Neural crest cell (in vitro differentiated cells): Measurements from ENCODE around the gene ACTL8. TPM values are rescaled to one million over a fixed set of nuclear protein-coding genes. Genes with fewer than 3 reads are reported as not detected.

Experiments
- DNase-seq: peaks from one replicate; pipeline ENCODE4 v3.0.0; 2021; ENCODE audit warnings: low read depth, mixed read lengths, low spot score
- H3K27ac Mint-ChIP-seq: one replicate; pipeline ENCODE4 v1.8.0; 2021; ENCODE audit warnings: mild to moderate bottlenecking, mixed read lengths; ENCODE audit not compliant: unreplicated experiment
- H3K27me3 Mint-ChIP-seq: 2 replicates; pipeline ENCODE4 v1.8.0; 2021; ENCODE audit warnings: low read depth, mild to moderate bottlenecking, mixed read lengths
- H3K36me3 Mint-ChIP-seq: 2 replicates; pipeline ENCODE4 v1.8.0; 2021; ENCODE audit warnings: low read depth, mild to moderate bottlenecking, mixed read lengths
- H3K4me1 Mint-ChIP-seq: 2 replicates; pipeline ENCODE4 v1.8.0; 2021; ENCODE audit warnings: mixed read lengths
- H3K4me3 Mint-ChIP-seq: one replicate; pipeline ENCODE4 v1.8.0; 2021; ENCODE audit warnings: mild to moderate bottlenecking, mixed read lengths
- H3K9me3 Mint-ChIP-seq: 2 replicates; pipeline ENCODE4 v1.8.0; 2021; ENCODE audit warnings: mixed read lengths
- total RNA-seq: library from RNA; stranded (reverse); gene quantifications from 2 replicates; pipeline ENCODE4 v1.2.1, GENCODE V29; 2021
- TF ChIP-seq, protein P1 (sequence below): fragments of 200-600 bp; sonication (generic); conservative IDR thresholded peaks from 2 replicates; pipeline ENCODE4 v1.5.0; 2021; ENCODE audit warnings: antibody characterized with exemption, mild to moderate bottlenecking

ACTL8 gene
- total RNA-seq, 1 donor from 2014 or later = not detected

DNA sequence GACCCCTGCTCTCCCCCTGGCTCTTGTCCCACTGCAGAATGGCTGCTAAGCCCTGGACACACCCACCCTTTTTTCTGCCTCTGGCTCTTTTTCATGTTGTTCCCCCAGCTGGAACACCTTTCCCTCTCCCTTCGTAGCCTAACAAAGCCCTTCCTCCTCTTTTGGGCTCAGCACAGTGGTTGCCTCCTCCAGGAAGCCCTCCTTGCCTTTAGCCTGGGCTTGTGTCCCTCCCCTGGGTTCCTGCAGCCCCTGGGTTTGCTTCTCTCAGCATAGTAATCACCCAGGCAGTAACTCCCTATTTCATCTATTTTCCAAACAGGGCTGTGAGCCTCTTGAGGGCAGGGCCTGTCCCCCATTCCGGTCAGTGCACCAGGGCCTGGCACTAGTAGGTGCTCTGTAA lies 19.8 kb upstream of the ACTL8 start:
- H3K36me3 Mint-ChIP-seq = no peaks in the 10 kb centered on the region
- TF ChIP-seq, protein P1, sequence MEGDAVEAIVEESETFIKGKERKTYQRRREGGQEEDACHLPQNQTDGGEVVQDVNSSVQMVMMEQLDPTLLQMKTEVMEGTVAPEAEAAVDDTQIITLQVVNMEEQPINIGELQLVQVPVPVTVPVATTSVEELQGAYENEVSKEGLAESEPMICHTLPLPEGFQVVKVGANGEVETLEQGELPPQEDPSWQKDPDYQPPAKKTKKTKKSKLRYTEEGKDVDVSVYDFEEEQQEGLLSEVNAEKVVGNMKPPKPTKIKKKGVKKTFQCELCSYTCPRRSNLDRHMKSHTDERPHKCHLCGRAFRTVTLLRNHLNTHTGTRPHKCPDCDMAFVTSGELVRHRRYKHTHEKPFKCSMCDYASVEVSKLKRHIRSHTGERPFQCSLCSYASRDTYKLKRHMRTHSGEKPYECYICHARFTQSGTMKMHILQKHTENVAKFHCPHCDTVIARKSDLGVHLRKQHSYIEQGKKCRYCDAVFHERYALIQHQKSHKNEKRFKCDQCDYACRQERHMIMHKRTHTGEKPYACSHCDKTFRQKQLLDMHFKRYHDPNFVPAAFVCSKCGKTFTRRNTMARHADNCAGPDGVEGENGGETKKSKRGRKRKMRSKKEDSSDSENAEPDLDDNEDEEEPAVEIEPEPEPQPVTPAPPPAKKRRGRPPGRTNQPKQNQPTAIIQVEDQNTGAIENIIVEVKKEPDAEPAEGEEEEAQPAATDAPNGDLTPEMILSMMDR = no peak
- peaks cover under 1% of the 10 kb centered on the region for H3K27me3 Mint-ChIP-seq
- H3K27ac Mint-ChIP-seq = no peak overlapping the region
- H3K4me3 Mint-ChIP-seq = no peak overlapping the region
- no peak for DNase-seq
- H3K9me3 Mint-ChIP-seq = no peaks in the 10 kb centered on the region
- H3K4me1 Mint-ChIP-seq = no peaks in the 10 kb centered on the region

DNA sequence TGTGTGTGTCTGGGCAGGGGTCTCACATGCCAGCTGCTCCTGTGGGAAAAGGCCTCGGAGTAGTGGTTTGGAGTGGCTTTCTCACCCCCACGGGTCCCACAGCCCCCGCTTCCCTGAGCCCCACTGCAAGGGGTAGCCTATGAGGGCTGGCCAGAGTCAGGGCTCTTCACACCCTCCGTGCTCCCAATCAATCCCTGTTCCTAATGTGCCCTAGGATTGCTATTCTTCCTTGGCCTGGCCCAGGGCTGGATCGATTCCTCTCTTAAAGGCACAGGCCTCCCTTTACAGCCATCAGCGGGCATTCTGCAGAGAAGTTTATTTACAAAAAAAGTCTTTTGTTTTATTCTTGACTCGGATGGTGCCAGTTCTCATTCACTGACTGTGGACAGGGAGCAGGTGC lies 19.3 kb upstream of the ACTL8 start:
- H3K27me3 Mint-ChIP-seq = peaks cover 4% of the 10 kb centered on the region
- no peaks in the 10 kb centered on the region for H3K36me3 Mint-ChIP-seq
- no peaks in the 10 kb centered on the region for H3K9me3 Mint-ChIP-seq
- DNase-seq = no peak
- peak overlapping the region; percentile 35 for H3K27ac Mint-ChIP-seq
- no peaks in the 10 kb centered on the region for H3K4me1 Mint-ChIP-seq
- TF ChIP-seq, protein P1 = no peak
- no peak overlapping the region for H3K4me3 Mint-ChIP-seq

DNA sequence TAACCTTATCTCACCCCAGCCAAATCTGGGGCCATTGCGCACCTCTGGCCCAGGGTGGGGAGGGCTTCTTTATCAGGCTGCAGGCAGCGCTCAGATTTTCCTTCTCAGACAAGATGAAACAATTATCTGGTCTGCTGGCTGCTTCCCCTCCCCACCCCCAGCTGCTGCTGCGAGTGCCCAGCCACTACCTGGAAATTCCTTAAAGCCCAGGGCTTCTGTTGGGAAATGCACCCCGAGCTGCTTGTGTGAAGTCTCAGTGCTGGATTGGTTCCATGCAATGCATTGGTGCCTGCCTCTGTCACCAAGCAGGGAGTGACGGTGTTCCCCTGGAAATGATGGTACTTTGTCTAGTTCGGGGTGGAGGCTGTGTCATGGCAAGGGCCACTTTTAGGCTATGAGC lies 18.5 kb upstream of the ACTL8 start:
- no peaks in the 10 kb centered on the region for H3K9me3 Mint-ChIP-seq
- H3K27ac Mint-ChIP-seq = no peak overlapping the region
- H3K4me1 Mint-ChIP-seq = no peaks in the 10 kb centered on the region
- TF ChIP-seq, protein P1 = no peak
- H3K27me3 Mint-ChIP-seq = peaks cover 4% of the 10 kb centered on the region
- DNase-seq = no peak
- H3K36me3 Mint-ChIP-seq = no peaks in the 10 kb centered on the region
- no peak overlapping the region for H3K4me3 Mint-ChIP-seq

DNA sequence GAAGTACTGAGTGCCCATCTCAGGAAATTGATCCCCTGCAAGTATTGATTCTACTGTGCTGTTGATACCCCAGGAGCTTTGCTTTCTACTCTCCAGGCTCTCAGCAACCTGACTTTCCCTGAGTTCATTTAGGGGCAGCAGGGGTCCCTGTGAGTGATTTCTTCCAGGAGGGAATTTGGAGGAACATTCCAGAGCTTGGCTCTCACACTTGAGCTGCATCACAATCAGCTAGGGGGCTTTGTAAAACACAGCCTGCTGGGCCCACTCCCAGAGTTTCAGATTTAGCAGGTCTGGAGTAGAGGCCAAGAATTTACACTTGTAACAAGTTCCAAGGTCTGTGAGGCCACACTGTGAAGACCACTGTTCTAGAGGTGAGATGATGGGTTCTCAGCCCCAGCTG lies 16.1 kb upstream of the ACTL8 start:
- H3K27ac Mint-ChIP-seq = no peak overlapping the region
- no peaks in the 10 kb centered on the region for H3K36me3 Mint-ChIP-seq
- TF ChIP-seq, protein P1 = no peak
- peaks cover 12% of the 10 kb centered on the region for H3K27me3 Mint-ChIP-seq
- H3K9me3 Mint-ChIP-seq = no peaks in the 10 kb centered on the region
- no peaks in the 10 kb centered on the region for H3K4me1 Mint-ChIP-seq
- H3K4me3 Mint-ChIP-seq = no peak overlapping the region
- DNase-seq = no peak

DNA sequence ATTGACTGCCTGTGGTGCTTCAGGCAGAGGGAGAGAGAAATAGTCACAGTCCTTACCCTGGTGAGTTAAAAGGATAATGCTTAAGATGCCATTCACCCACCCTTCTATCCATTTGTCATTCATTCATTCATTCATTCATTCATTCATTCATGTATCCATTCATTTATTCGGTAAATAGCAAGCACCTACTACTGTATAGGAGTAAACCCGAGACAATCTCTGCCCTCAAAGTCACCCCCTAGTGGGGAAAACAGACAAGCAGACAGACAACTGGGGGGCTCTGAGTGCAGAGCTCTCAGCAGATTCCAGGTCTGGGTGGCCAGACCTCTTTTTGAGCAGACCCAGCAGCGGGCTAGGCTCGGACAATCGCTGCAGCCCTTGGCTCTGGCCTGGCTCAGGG lies 14.1 kb upstream of the ACTL8 start:
- H3K36me3 Mint-ChIP-seq = no peaks in the 10 kb centered on the region
- TF ChIP-seq, protein P1 = no peak
- peaks cover 12% of the 10 kb centered on the region for H3K27me3 Mint-ChIP-seq
- DNase-seq = no peak
- no peaks in the 10 kb centered on the region for H3K9me3 Mint-ChIP-seq
- peaks cover 4% of the 10 kb centered on the region for H3K4me1 Mint-ChIP-seq
- H3K4me3 Mint-ChIP-seq = no peak overlapping the region
- no peak overlapping the region for H3K27ac Mint-ChIP-seq

DNA sequence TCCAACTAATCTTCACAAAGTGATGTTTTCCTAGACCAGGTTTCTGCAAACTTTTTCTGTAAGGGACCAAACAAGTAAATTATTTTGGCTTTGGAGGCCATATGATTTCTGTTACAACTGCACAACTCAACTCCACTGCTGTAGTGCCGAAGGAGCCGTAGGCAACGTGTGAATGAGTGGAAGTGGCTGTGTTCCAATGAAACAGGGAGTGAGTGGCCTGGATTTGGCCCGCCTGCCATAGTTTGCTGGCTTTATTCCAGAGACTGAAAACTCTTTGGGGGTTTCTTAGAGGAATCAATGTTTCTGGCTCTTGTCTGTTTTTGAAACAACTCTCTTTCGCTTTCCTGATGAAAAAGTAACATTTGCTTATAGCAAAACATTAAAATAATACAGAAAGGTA lies 12.6 kb upstream of the ACTL8 start:
- H3K36me3 Mint-ChIP-seq = no peaks in the 10 kb centered on the region
- no peak for DNase-seq
- H3K9me3 Mint-ChIP-seq = no peaks in the 10 kb centered on the region

More for the DNA sequence above, 12.6 kb upstream of the ACTL8 start:
- TF ChIP-seq, protein P1 = no peak
- H3K27ac Mint-ChIP-seq = no peak overlapping the region
- no peak overlapping the region for H3K4me3 Mint-ChIP-seq
- H3K27me3 Mint-ChIP-seq = peaks cover 12% of the 10 kb centered on the region
- peaks cover 4% of the 10 kb centered on the region for H3K4me1 Mint-ChIP-seq
